ENCODE results near the gene RORB. TPM values are rescaled to one million over a fixed set of nuclear protein-coding genes. Genes with fewer than 3 reads are reported as not detected.
"Not testable (repeated sequence)": the region's sequence is repeated elsewhere in the genome, so short reads cannot be mapped to it uniquely, and the experiment has no call there.

Gene RORB
- total RNA-seq, 1 donor from 2014 or later: under 0.01 TPM

- FAIRE-seq (no peak), DNase-seq (ENCODE audit: low read depth) (no peak)
- Histone ChIP-seq H3K36me3 (ENCODE audit: control insufficient read depth, insufficient read depth, low read length) (no peaks in the 10 kb centered on the region), H3K4me3 (ENCODE audit: low read depth, low read length) (no peak overlapping the region), H3K27me3 (ENCODE audit: control insufficient read depth, insufficient read depth, low read length) (no peaks in the 10 kb centered on the region)
- no peak for TF ChIP-seq CTCF (IDR thresholded peaks at IDR 0.05; ENCODE audit: insufficient read depth, low read length, severe bottlenecking)
Measured at GRCh38 chr9:74528207-74528606, 31.1 kb downstream of the RORB start.

- not testable (repeated sequence) for H3K4me3 ChIP-seq (ENCODE audit: low read depth, low read length); H3K27me3 ChIP-seq (ENCODE audit: control insufficient read depth, insufficient read depth, low read length); H3K36me3 ChIP-seq (ENCODE audit: control insufficient read depth, insufficient read depth, low read length); FAIRE-seq
- DNase-seq (ENCODE audit: low read depth): peak; percentile 12
Measured at GRCh38 chr9:74530458-74530857, 33.3 kb downstream of the RORB start.

- no peak for TF ChIP-seq CTCF (IDR thresholded peaks at IDR 0.05; ENCODE audit: insufficient read depth, low read length, severe bottlenecking)
- Histone ChIP-seq H3K36me3 (ENCODE audit: control insufficient read depth, insufficient read depth, low read length) (no peaks in the 10 kb centered on the region), H3K27me3 (ENCODE audit: control insufficient read depth, insufficient read depth, low read length) (no peaks in the 10 kb centered on the region), H3K4me3 (ENCODE audit: low read depth, low read length) (no peak overlapping the region)
- DNase-seq (ENCODE audit: low read depth): no peak
- FAIRE-seq: no peak
Measured at GRCh38 chr9:74533253-74533652, 36.1 kb downstream of the RORB start.

- DNase-seq (ENCODE audit: low read depth): no peak
- Histone ChIP-seq H3K36me3 (ENCODE audit: control insufficient read depth, insufficient read depth, low read length) (no peaks in the 10 kb centered on the region), H3K27me3 (ENCODE audit: control insufficient read depth, insufficient read depth, low read length) (no peaks in the 10 kb centered on the region), H3K4me3 (ENCODE audit: low read depth, low read length) (no peak overlapping the region)
- FAIRE-seq: no peak
- TF ChIP-seq CTCF (IDR thresholded peaks at IDR 0.05; ENCODE audit: insufficient read depth, low read length, severe bottlenecking): no peak
Measured at GRCh38 chr9:74534841-74535240, 37.7 kb downstream of the RORB start.

- DNase-seq (ENCODE audit: low read depth) (no peak), FAIRE-seq (no peak)
- Histone ChIP-seq H3K27me3 (ENCODE audit: control insufficient read depth, insufficient read depth, low read length) (no peaks in the 10 kb centered on the region), H3K36me3 (ENCODE audit: control insufficient read depth, insufficient read depth, low read length) (no peaks in the 10 kb centered on the region), H3K4me3 (ENCODE audit: low read depth, low read length) (no peak overlapping the region)
- no peak for TF ChIP-seq CTCF (IDR thresholded peaks at IDR 0.05; ENCODE audit: insufficient read depth, low read length, severe bottlenecking)
Measured at GRCh38 chr9:74543145-74543544, 46.0 kb downstream of the RORB start.

GRCh38 chr9:74551266-74551665, 54.1 kb downstream of the RORB start:
- DNase-seq (ENCODE audit: low read depth) (peak; percentile 66), FAIRE-seq (no peak)
- Histone ChIP-seq H3K4me3 (ENCODE audit: low read depth, low read length) (no peak overlapping the region), H3K36me3 (ENCODE audit: control insufficient read depth, insufficient read depth, low read length) (no peaks in the 10 kb centered on the region), H3K27me3 (ENCODE audit: control insufficient read depth, insufficient read depth, low read length) (no peaks in the 10 kb centered on the region)
- no peak for TF ChIP-seq CTCF (IDR thresholded peaks at IDR 0.05; ENCODE audit: insufficient read depth, low read length, severe bottlenecking)

Data from bronchial epithelial cell (primary cell).